HEK293 (cell line): Measurements from ENCODE around the gene CPM.

Source experiments
- CTCF ChIA-PET: fragments of 350-600 bp; formaldehyde crosslinking; extraction: SDS; loops from one replicate; lab custom pipeline; 2021; ENCODE audit warnings: antibody characterized with exemption; lab: Yijun Ruan, JAX
- POLR2A ChIA-PET: fragments of 300-600 bp; formaldehyde crosslinking; extraction: SDS; loops from one replicate; lab custom pipeline; 2020; ENCODE audit warnings: antibody characterized with exemption, inconsistent platforms; lab: Yijun Ruan, JAX
- H3K27ac ChIP-seq: fragments of 200-500 bp; sonication (Bioruptor generic); 2 replicates; pipeline ENCODE4 v1.5.1; 2014; ENCODE audit warnings: low read depth, low read length, control low read depth, inconsistent platforms; ENCODE audit errors: extremely low read depth
- H3K36me3 ChIP-seq, 2 experiments: fragments of 200-500 bp in 1 of 2; sonication (Bioruptor generic) in 1 of 2; 1 replicate in 1 of 2; 2 replicates in 1 of 2; pipeline ENCODE4 v1.5.1; 2014 to 2017; ENCODE audit warnings: inconsistent platforms in 2 of 2, low read length in 2 of 2; ENCODE audit not compliant: control insufficient read depth in 2 of 2, insufficient read depth in 1 of 2
- H3K4me1 ChIP-seq: fragments of 200-500 bp; sonication (Bioruptor generic); 2 replicates; pipeline ENCODE4 v1.5.1; 2014; ENCODE audit warnings: mild to moderate bottlenecking, low read length, inconsistent platforms; ENCODE audit not compliant: control insufficient read depth, insufficient read depth
- H3K4me3 ChIP-seq: 2 replicates; pipeline ENCODE4 v1.5.1; 2011; ENCODE audit warnings: low read depth, mild to moderate bottlenecking, control low read depth, low read length, moderate library complexity
- H3K9me3 ChIP-seq: fragments of 200-500 bp; sonication (Bioruptor generic); 2 replicates; pipeline ENCODE4 v1.5.1; 2014; ENCODE audit warnings: low read depth, low read length, inconsistent platforms; ENCODE audit not compliant: control insufficient read depth, insufficient read depth
- HOXC10 ChIP-seq: sonication (generic); formaldehyde crosslinking; IDR thresholded peaks from 2 replicates; pipeline ENCODE4 v1.8.1; 2023; ENCODE audit warnings: mild to moderate bottlenecking, missing genetic modification reagents
- PATZ1 ChIP-seq: fragments of 450-650 bp; formaldehyde crosslinking; IDR thresholded peaks from 2 replicates; pipeline ENCODE4 v1.5.1; 2016; ENCODE audit warnings: missing biosample characterization, missing genetic modification characterization
- SCRT1 ChIP-seq: fragments of 450-650 bp; formaldehyde crosslinking; IDR thresholded peaks from 2 replicates; pipeline ENCODE4 v1.5.1; 2016; ENCODE audit warnings: missing biosample characterization, missing genetic modification characterization, borderline replicate concordance
- TRIM28 ChIP-seq: IDR thresholded peaks from 2 replicates; pipeline ENCODE4 v1.6.1; 2011; ENCODE audit warnings: low read length, control low read depth, borderline replicate concordance
- TSHZ1 ChIP-seq: fragments of 450-650 bp; formaldehyde crosslinking; IDR thresholded peaks from 2 replicates; pipeline ENCODE4 v1.5.1; 2016; ENCODE audit warnings: missing biosample characterization, missing genetic modification characterization, borderline replicate concordance
- ZBTB17 ChIP-seq: fragments of 450-650 bp; formaldehyde crosslinking; IDR thresholded peaks from 2 replicates; pipeline ENCODE4 v1.5.1; 2016; ENCODE audit warnings: missing biosample characterization, missing genetic modification characterization
- ZBTB8A ChIP-seq: fragments of 450-650 bp; formaldehyde crosslinking; IDR thresholded peaks from 2 replicates; pipeline ENCODE4 v1.5.1; 2016; ENCODE audit warnings: missing biosample characterization, missing genetic modification characterization
- ZFP69B ChIP-seq: fragments of 450-650 bp; formaldehyde crosslinking; IDR thresholded peaks from 2 replicates; pipeline ENCODE4 v1.5.1; 2016; ENCODE audit warnings: missing biosample characterization, missing genetic modification characterization
- ZNF132 ChIP-seq: fragments of 450-650 bp; formaldehyde crosslinking; IDR thresholded peaks from 2 replicates; pipeline ENCODE4 v1.5.1; 2017; ENCODE audit warnings: missing biosample characterization, missing genetic modification characterization, borderline replicate concordance
- ZNF138 ChIP-seq: fragments of 450-650 bp; formaldehyde crosslinking; IDR thresholded peaks from 2 replicates; pipeline ENCODE4 v1.5.1; 2016; ENCODE audit warnings: missing biosample characterization, missing genetic modification characterization, borderline replicate concordance
- ZNF175 ChIP-seq: fragments of 450-650 bp; formaldehyde crosslinking; IDR thresholded peaks from 2 replicates; pipeline ENCODE4 v1.5.1; 2016; ENCODE audit warnings: missing biosample characterization, missing genetic modification characterization
- ZNF214 ChIP-seq: fragments of 450-650 bp; formaldehyde crosslinking; IDR thresholded peaks from 2 replicates; pipeline ENCODE4 v1.5.1; 2017; ENCODE audit warnings: missing biosample characterization, mild to moderate bottlenecking, missing genetic modification characterization, borderline replicate concordance
- ZNF292 ChIP-seq: fragments of 450-650 bp; formaldehyde crosslinking; IDR thresholded peaks from 2 replicates; pipeline ENCODE4 v1.5.1; 2016; ENCODE audit warnings: low read depth, missing biosample characterization, missing genetic modification characterization, borderline replicate concordance
- ZNF335 ChIP-seq: fragments of 450-650 bp; formaldehyde crosslinking; conservative IDR thresholded peaks from 2 replicates; pipeline ENCODE4 v1.5.1; 2016; ENCODE audit warnings: missing biosample characterization, missing genetic modification characterization
- ZNF341 ChIP-seq: fragments of 450-650 bp; formaldehyde crosslinking; IDR thresholded peaks from 2 replicates; pipeline ENCODE4; 2016; ENCODE audit warnings: low read depth, missing biosample characterization, missing genetic modification characterization
- ZNF404 ChIP-seq: fragments of 450-650 bp; formaldehyde crosslinking; IDR thresholded peaks from 2 replicates; pipeline ENCODE4 v1.5.1; 2017; ENCODE audit warnings: missing biosample characterization, missing genetic modification characterization
- ZNF423 ChIP-seq: fragments of 450-650 bp; formaldehyde crosslinking; IDR thresholded peaks from 2 replicates; pipeline ENCODE4 v1.5.1; 2016; ENCODE audit warnings: missing biosample characterization, missing genetic modification characterization
- ZNF473 ChIP-seq: fragments of 450-650 bp; formaldehyde crosslinking; IDR thresholded peaks from 2 replicates; pipeline ENCODE4 v1.5.1; 2017; ENCODE audit warnings: missing biosample characterization, missing genetic modification characterization
- ZNF623 ChIP-seq: fragments of 450-650 bp; formaldehyde crosslinking; IDR thresholded peaks from 2 replicates; pipeline ENCODE4 v1.5.1; 2016; ENCODE audit warnings: missing biosample characterization, missing genetic modification characterization
- ZNF660 ChIP-seq: fragments of 450-650 bp; IDR thresholded peaks from 2 replicates; pipeline ENCODE4 v1.5.1; 2018; ENCODE audit warnings: missing biosample characterization, mild to moderate bottlenecking, missing genetic modification characterization
- ZNF747 ChIP-seq: fragments of 450-650 bp; formaldehyde crosslinking; IDR thresholded peaks from 2 replicates; pipeline ENCODE4 v1.5.1; 2016; ENCODE audit warnings: missing biosample characterization, missing genetic modification characterization
- ZSCAN16 ChIP-seq: fragments of 450-650 bp; formaldehyde crosslinking; IDR thresholded peaks from 2 replicates; pipeline ENCODE4 v1.5.1; 2016; ENCODE audit warnings: missing biosample characterization, missing genetic modification characterization
- ZXDB ChIP-seq: fragments of 450-650 bp; formaldehyde crosslinking; IDR thresholded peaks from 2 replicates; pipeline ENCODE4 v1.5.1; 2016; ENCODE audit warnings: missing biosample characterization, missing genetic modification characterization
- TF ChIP-seq, protein P1 (sequence below): fragments of 450-650 bp; formaldehyde crosslinking; IDR thresholded peaks from 2 replicates; pipeline ENCODE4 v1.5.1; 2016; ENCODE audit warnings: missing biosample characterization, missing genetic modification characterization
- TF ChIP-seq, protein P2 (sequence below): fragments of 450-650 bp; formaldehyde crosslinking; IDR thresholded peaks from 2 replicates; pipeline ENCODE4 v1.5.1; 2016; ENCODE audit warnings: missing biosample characterization, missing genetic modification characterization
- TF ChIP-seq, protein P3 (sequence below): fragments of 450-650 bp; formaldehyde crosslinking; IDR thresholded peaks from 2 replicates; pipeline ENCODE4 v1.5.1; 2016; ENCODE audit warnings: missing biosample characterization, missing genetic modification characterization

Gene CPM

DNA sequence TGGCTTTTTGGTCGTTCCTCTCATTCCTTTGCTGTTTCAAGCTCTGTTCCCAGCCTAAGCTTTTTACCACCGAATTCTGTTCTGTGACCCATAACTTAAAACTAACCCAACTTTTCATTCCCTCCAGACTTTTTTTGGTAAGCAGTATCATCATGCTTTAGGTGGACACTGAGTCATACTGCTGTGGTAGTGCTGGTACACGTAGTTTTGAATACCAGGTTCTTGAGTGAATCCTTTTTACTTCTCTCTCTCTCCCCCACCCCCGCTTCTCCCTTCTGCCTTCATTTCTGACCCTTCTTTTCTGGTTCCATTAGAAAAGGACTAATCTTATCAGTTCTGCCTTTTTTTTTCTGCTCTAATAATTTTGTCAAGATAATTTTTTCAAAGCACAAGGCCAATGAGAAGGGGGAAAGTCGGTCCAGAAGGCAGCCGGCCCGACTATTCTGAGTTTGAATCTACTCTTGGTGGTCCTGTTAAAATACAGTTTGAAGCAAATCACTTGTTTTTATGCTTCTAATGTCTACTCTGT lies 127.3 kb downstream of the CPM start:
- POLR2A ChIA-PET: no interaction called here
- H3K36me3 ChIP-seq: peaks cover 12 to 13% of the 10 kb centered on the region in 2 experiments
- no peak overlapping the region for H3K27ac ChIP-seq
- no peaks in the 10 kb centered on the region for H3K9me3 ChIP-seq
- CTCF ChIA-PET: interaction anchor here (0.5 kb wide), 1 partner anchor 70 kb away, joined by 3 read pairs; no protein-coding TSS in a partner anchor
- no peaks in the 10 kb centered on the region; the same call in 1 of the 2 replicates for H3K4me1 ChIP-seq
- H3K4me3 ChIP-seq: no peak overlapping the region
- TF ChIP-seq ZBTB8A (tag by site-specific recombination): no peak
- TF ChIP-seq, protein P1, sequence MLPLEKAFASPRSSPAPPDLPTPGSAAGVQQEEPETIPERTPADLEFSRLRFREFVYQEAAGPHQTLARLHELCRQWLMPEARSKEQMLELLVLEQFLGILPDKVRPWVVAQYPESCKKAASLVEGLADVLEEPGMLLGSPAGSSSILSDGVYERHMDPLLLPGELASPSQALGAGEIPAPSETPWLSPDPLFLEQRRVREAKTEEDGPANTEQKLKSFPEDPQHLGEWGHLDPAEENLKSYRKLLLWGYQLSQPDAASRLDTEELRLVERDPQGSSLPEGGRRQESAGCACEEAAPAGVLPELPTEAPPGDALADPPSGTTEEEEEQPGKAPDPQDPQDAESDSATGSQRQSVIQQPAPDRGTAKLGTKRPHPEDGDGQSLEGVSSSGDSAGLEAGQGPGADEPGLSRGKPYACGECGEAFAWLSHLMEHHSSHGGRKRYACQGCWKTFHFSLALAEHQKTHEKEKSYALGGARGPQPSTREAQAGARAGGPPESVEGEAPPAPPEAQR (tag by site-specific recombination): no peak
- TF ChIP-seq TRIM28: no peak
- no peak for TF ChIP-seq ZFP69B (tag by site-specific recombination)
- TF ChIP-seq ZNF747 (tag by site-specific recombination): no peak
- TF ChIP-seq ZNF623 (tag by site-specific recombination): no peak
- no peak for TF ChIP-seq HOXC10 (CRISPR knock-in tag)
- TF ChIP-seq PATZ1: no peak
- TF ChIP-seq ZNF138 (tag by site-specific recombination): no peak
- no peak for TF ChIP-seq SCRT1 (tag by site-specific recombination)
- no peak for TF ChIP-seq ZNF660
- TF ChIP-seq ZNF175 (tag by site-specific recombination): no peak
- no peak for TF ChIP-seq ZNF335
- TF ChIP-seq ZNF473: no peak
- no peak for TF ChIP-seq ZNF341 (tag by site-specific recombination)
- TF ChIP-seq ZNF404 (tag by site-specific recombination): no peak
- TF ChIP-seq ZNF423: no peak
- no peak for TF ChIP-seq ZNF214
- TF ChIP-seq, all 188 proteins: peak for 0

GRCh38 chr12:68804657-68805591 lies 128.0 kb downstream of the CPM start:
- ChIA-PET CTCF (interaction anchor here (0.5 to 0.6 kb wide), 2 partner anchors 17 to 69 kb away, joined by 3 to 4 read pairs; no protein-coding TSS in a partner anchor), POLR2A (no interaction called here)
- Histone ChIP-seq H3K9me3 (no peaks in the 10 kb centered on the region), H3K4me1 (no peaks in the 10 kb centered on the region; the same call in 1 of the 2 replicates), H3K4me3 (no peak overlapping the region), H3K27ac (no peak overlapping the region), H3K36me3 (peaks cover 6 to 10% of the 10 kb centered on the region in 2 experiments)
- no peak for TF ChIP-seq TSHZ1 (tag by site-specific recombination)
- TF ChIP-seq ZXDB (tag by site-specific recombination): no peak
- TF ChIP-seq, protein P2, sequence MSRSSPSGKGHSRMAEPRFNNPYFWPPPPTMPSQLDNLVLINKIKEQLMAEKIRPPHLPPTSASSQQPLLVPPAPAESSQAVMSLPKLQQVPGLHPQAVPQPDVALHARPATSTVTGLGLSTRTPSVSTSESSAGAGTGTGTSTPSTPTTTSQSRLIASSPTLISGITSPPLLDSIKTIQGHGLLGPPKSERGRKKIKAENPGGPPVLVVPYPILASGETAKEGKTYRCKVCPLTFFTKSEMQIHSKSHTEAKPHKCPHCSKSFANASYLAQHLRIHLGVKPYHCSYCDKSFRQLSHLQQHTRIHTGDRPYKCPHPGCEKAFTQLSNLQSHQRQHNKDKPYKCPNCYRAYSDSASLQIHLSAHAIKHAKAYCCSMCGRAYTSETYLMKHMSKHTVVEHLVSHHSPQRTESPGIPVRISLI (tag by site-specific recombination): no peak
- no peak for TF ChIP-seq ZNF292 (tag by site-specific recombination)
- TF ChIP-seq, protein P3, sequence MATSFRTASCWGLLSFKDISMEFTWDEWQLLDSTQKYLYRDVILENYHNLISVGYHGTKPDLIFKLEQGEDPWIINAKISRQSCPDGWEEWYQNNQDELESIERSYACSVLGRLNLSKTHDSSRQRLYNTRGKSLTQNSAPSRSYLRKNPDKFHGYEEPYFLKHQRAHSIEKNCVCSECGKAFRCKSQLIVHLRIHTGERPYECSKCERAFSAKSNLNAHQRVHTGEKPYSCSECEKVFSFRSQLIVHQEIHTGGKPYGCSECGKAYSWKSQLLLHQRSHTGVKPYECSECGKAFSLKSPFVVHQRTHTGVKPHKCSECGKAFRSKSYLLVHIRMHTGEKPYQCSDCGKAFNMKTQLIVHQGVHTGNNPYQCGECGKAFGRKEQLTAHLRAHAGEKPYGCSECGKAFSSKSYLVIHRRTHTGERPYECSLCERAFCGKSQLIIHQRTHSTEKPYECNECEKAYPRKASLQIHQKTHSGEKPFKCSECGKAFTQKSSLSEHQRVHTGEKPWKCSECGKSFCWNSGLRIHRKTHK (tag by site-specific recombination): no peak
- no peak for TF ChIP-seq ZBTB17
- no peak for TF ChIP-seq ZNF335
- no peak for TF ChIP-seq ZNF132
- TF ChIP-seq ZSCAN16: no peak
